HL-60 (cell line): ENCODE data around the gene MYO16.

Experiments
- DNase-seq, 2 experiments: peaks; one replicate each; pipeline ENCODE4 v3.0.0-alpha.2; 2010 to 2020; ENCODE audit warnings: low read depth in 1 of 2, low spot score in 1 of 2
- H3K27ac ChIP-seq: fragments of 250-450 bp; sonication (Bioruptor Pico); replicated peaks from 2 replicates; pipeline ENCODE4 v1.5.1; 2020; ENCODE audit warnings: mild to moderate bottlenecking, moderate library complexity
- H3K27me3 ChIP-seq: fragments of 250-450 bp; sonication (Bioruptor Pico); 2 replicates; pipeline ENCODE4 v1.5.1; 2021; ENCODE audit warnings: mild to moderate bottlenecking, moderate library complexity; ENCODE audit not compliant: insufficient read depth, poor library complexity, severe bottlenecking
- H3K4me3 ChIP-seq: replicated peaks from 2 replicates; pipeline ENCODE4 v1.5.1; 2011; ENCODE audit warnings: mild to moderate bottlenecking, control low read depth, low read length; ENCODE audit not compliant: insufficient read depth
- CTCF ChIP-seq: IDR thresholded peaks from one replicate; pipeline ENCODE4 v1.5.1; 2011; ENCODE audit warnings: low read length, control low read depth, inconsistent platforms; ENCODE audit not compliant: insufficient read depth
- GABPA ChIP-seq: IDR thresholded peaks from 2 replicates; pipeline ENCODE4 v1.6.1; 2012; ENCODE audit warnings: low read depth
- POLR2AphosphoS5 ChIP-seq: IDR thresholded peaks from 2 replicates; pipeline ENCODE4 v1.6.1; 2012; ENCODE audit warnings: low read depth
- REST ChIP-seq: IDR thresholded peaks from 2 replicates; pipeline ENCODE4 v1.6.1; 2012; ENCODE audit warnings: low read depth; ENCODE audit not compliant: insufficient replicate concordance
- SPI1 ChIP-seq: IDR thresholded peaks from 2 replicates; pipeline ENCODE4 v1.6.1; 2012; ENCODE audit warnings: low read depth, mild to moderate bottlenecking, borderline replicate concordance

Gene MYO16

GRCh38 chr13:108755083-108755482 is 125.7 kb downstream of the MYO16 start:
- no peak overlapping the region for H3K4me3 ChIP-seq
- H3K27me3 ChIP-seq = no peaks in the 10 kb centered on the region
- no peak overlapping the region for H3K27ac ChIP-seq
- TF ChIP-seq SPI1 (no peak), REST (no peak), CTCF (no peak), GABPA (no peak), POLR2AphosphoS5 (no peak)
- DNase-seq = no peak

- TF ChIP-seq SPI1 (no peak), CTCF (no peak), REST (no peak), POLR2AphosphoS5 (no peak), GABPA (no peak)
- DNase-seq = no peak
- no peak overlapping the region for H3K27ac ChIP-seq
- no peak overlapping the region for H3K4me3 ChIP-seq
- H3K27me3 ChIP-seq = peaks cover 4% of the 10 kb centered on the region
Measured at GRCh38 chr13:108760129-108760528, 130.7 kb downstream of the MYO16 start.

- peaks cover 4% of the 10 kb centered on the region for H3K27me3 ChIP-seq
- no peak overlapping the region for H3K4me3 ChIP-seq
- DNase-seq = no peak
- H3K27ac ChIP-seq = no peak overlapping the region
- TF ChIP-seq GABPA = no peak
- no peak for TF ChIP-seq SPI1
- TF ChIP-seq REST = no peak
- TF ChIP-seq CTCF = no peak
- TF ChIP-seq POLR2AphosphoS5 = no peak
Measured at GRCh38 chr13:108760541-108760940, 131.1 kb downstream of the MYO16 start.
